Occipital lobe (tissue), 1 donor: ENCODE results near the gene MGP. TPM values are rescaled to one million over a fixed set of nuclear protein-coding genes. Genes with fewer than 3 reads are reported as not detected.

ENCODE experiments used
- total RNA-seq: library from RNA; depleted of rRNA; stranded (reverse); fragments of >200 nt; gene quantifications from one replicate; pipeline ENCODE4 v1.2.3, GENCODE V29; 2014

MGP gene
- total RNA-seq, 1 donor from 2014 or later, result 3.9 TPM

Other genes starting within 250 kb of the MGP start
- gene GUCY2C, start 189.3 kb downstream of the MGP start, total RNA-seq, result under 0.01 TPM
- 16.1 TPM for gene WBP11, start 82.4 kb downstream of the MGP start, total RNA-seq
- gene C12orf60, start 82.2 kb downstream of the MGP start, total RNA-seq, result 3.6 TPM
- not detected for gene SMCO3, start 71.7 kb downstream of the MGP start, total RNA-seq
- gene ART4, start 42.3 kb downstream of the MGP start, total RNA-seq, result not detected
- not detected for gene ERP27, start 52.7 kb upstream of the MGP start, total RNA-seq
- gene ARHGDIB, start 75.7 kb upstream of the MGP start, total RNA-seq, result 5.8 TPM
- gene PDE6H, start 87.2 kb upstream of the MGP start, total RNA-seq, result not detected